GM21515 (cell line): Measurements from ENCODE around the gene MERTK.

ENCODE experiments used
- ATAC-seq: cut with Tn5 transposase; IDR thresholded peaks from one replicate; pipeline ENCODE4 v1.9.1; 2021; ENCODE audit not compliant: unreplicated experiment

The MERTK gene

GRCh38 chr2:111975053-111975552 is 76.7 kb downstream of the MERTK start:
- ATAC-seq = no peak

DNA sequence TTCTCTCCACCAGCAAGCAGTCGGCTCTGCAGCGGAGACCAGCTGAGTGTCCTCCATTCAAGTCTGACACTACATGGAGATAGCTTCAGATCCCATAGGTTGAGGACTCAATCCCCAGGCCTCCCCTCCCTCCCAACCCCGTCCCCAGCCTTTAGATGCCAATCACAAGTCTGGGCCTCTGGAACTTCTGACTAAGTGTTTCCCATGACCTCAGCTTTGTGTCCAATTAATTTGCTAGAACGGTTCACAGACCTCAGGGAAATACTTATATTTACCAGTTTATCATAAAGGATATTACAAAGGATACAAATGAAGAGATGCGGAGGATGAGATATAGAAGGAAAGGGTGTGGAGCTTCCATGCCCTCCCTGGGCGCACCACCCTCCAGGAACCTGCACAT is 77.4 kb downstream of the MERTK start:
- ATAC-seq = no peak

- ATAC-seq = no peak
Measured at GRCh38 chr2:111977240-111977639, 78.8 kb downstream of the MERTK start.

GRCh38 chr2:111978452-111979170 is 80.2 kb downstream of the MERTK start:
- no peak for ATAC-seq

DNA sequence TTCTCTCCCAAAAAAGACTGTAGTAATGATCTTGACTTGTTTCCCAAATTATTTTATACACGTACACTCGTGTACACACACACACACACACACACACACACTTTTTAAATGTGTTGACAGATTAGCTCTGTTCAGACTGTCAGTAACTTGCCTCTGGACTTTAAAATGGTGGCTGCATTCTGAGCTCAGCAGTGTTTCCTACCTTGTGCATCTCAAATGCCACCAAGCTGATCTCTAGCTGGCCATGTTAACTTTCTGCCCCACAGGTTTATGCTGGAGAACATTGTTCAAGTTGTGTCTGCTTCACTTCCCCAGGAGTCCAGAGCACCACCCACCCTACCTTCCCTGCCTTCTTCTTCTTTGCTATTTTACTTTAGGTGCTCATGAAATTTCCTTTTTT is 83.3 kb downstream of the MERTK start:
- no peak for ATAC-seq

DNA sequence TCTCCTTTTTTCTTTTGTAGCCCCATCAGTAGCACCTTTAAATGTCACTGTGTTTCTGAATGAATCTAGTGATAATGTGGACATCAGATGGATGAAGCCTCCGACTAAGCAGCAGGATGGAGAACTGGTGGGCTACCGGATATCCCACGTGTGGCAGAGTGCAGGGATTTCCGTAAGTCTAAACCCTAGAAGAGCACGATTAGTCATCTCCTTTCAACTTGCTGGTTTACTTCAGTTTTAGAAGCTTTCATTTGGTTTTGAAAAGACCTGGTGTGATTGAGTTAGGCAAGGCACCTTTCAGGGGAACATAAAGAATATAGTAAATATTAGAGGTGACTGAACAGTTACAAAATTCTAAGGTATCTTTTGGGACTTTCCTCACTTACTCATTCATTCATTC is 84.4 kb downstream of the MERTK start:
- ATAC-seq = no peak

- no peak for ATAC-seq
Measured at GRCh38 chr2:111983478-111984212, 85.2 kb downstream of the MERTK start.

DNA sequence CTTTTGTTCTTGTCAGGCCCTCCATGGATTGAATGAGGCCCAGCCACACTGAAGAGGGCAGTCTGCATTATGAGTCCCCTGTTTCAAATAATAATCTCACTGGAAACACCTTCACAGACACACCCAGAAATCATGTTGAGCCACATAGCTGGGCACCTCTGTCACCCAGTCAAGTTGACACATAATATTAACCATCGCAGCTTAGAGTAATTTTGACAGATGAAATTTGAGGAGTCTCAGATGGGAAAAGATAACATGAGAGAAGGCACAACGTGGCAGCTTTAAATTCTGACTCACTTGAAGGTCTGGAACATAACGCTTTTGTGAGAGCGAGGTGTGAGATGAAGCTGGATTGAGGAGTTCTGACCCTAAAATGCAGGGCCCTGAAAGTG is 85.8 kb downstream of the MERTK start:
- no peak for ATAC-seq

DNA sequence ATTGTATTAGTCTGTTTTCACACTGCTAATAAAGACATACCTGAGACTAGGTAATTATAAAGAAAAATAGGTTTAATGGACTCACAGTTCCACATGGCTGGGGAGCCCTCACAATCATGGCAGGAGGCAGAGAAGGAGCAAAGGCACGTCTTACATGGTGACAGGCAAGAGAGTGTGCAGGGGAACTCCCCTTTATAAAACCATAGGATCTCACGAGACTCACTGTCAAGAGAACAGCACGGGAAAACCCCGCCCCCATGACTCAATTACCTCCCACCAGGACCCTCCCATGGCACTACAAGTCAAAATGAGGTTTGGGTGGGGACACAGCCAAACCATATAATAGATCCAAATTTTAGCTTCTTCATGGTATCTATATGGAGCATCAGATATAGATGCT is 87.1 kb downstream of the MERTK start:
- no peak for ATAC-seq

GRCh38 chr2:111986116-111986900 is 87.9 kb downstream of the MERTK start:
- no peak for ATAC-seq

DNA sequence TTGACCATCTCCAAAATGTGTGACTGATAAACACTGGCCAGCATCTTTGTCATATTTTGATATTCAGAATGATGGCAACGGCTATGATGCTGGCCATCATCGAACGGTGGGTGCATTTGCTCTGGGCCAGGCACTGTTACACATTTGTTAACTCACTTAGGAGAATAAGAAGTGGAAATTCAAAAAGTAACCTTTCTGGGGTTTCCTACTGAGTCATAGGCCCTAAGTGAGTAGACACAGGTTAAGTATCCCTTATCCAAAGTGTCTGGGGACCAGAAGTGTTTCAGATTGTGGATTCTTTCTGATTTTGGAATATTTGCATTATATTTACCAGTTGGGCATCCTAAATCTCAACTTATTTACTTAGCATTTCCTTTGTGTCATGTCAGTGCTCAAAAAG is 92.0 kb downstream of the MERTK start:
- no peak for ATAC-seq

GRCh38 chr2:111990856-111991255 is 92.4 kb downstream of the MERTK start:
- no peak for ATAC-seq

DNA sequence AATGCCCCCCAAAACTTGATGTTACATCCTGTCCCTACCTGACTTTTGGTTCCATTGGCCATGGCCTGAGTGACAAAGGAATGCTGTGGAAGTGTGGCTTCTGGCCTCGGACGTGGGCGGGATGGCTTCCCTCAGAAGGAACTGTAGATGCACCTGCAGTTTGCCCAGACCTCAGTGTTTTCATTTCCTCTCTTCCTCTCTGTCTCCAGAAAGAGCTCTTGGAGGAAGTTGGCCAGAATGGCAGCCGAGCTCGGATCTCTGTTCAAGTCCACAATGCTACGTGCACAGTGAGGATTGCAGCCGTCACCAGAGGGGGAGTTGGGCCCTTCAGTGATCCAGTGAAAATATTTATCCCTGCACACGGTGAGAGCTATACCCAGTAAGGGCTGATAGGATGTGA is 95.6 kb downstream of the MERTK start:
- no peak for ATAC-seq

DNA sequence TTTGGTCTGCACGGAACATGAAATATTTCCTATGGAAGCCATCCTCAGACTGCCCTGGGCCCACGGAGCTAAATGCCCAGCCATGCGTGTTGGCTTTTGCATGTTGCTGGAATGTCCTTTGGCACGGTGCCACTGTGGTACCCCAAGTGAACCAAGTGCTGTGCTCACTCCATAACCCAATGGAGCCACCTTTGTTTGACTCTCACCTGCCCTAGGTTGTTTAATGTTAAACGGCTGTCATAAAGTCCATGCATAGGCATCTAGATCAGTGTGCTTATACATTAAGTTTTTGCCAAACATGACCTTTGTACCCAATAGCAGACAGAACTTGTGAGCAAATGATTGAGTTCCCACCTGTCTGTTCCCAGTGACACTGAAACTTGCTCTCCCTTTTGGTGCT is 96.7 kb downstream of the MERTK start:
- no peak for ATAC-seq

GRCh38 chr2:111999809-112000208 is 101.4 kb downstream of the MERTK start:
- ATAC-seq = no peak

DNA sequence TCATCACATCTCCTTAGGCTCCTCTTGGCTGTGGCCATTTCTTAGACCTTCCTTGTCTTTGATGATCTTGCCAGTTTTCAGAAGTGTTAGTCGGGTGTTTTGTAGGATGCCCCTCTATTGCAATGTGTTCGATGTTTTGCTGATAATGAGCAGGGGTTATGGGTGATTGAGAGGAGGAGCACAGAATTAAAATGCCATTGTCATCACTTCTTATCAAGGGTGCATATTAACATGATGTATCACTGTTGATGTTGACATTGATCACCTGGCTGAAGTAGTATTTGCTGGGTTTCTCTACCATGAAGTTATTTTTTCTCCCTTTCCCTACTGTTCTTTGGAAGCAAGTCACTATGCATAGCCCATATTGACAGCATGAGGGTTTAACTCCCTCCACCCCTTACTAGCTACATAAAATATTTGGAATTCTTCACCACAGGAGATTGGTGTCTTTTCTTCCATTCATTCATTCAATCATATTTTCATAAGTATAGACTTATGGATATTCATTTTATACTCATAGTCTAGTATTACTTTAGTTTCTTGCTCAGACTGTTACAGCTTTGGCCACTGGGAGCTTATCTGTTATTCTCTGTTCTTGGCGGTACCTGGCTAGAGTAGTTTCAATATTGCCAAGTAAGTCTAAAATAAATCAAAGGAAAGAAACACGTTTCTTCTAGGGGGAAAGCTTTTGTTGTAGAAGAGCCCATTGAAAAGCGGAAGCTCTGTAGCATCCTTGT is 102.2 kb downstream of the MERTK start:
- no peak for ATAC-seq

DNA sequence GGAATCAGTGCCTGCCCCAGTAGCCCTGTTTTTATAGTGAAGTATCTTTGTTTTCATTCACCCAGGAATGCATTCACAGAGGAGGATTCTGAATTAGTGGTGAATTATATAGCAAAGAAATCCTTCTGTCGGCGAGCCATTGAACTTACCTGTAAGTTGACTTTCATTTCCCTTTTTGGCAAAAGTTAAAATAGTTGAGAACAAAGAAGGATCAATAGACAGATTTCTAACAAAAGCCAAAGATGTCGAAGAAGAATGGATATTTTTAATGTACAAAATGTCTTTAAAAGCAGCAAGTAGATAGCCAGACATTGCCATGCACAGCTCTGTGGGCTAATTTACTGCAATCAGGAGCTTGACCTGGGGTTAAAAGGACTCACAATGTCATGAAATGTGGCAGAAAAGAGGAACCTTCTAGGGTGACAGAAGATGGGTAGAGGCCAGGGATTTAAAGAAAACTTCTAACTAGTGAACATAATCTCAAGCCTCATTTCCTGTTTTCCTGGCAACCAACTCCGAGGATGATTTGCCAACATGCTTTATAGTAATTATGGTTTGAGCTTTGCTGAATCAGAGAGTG is 102.8 kb downstream of the MERTK start:
- no peak for ATAC-seq

- no peak for ATAC-seq
Measured at GRCh38 chr2:112001942-112002341, 103.5 kb downstream of the MERTK start.

DNA sequence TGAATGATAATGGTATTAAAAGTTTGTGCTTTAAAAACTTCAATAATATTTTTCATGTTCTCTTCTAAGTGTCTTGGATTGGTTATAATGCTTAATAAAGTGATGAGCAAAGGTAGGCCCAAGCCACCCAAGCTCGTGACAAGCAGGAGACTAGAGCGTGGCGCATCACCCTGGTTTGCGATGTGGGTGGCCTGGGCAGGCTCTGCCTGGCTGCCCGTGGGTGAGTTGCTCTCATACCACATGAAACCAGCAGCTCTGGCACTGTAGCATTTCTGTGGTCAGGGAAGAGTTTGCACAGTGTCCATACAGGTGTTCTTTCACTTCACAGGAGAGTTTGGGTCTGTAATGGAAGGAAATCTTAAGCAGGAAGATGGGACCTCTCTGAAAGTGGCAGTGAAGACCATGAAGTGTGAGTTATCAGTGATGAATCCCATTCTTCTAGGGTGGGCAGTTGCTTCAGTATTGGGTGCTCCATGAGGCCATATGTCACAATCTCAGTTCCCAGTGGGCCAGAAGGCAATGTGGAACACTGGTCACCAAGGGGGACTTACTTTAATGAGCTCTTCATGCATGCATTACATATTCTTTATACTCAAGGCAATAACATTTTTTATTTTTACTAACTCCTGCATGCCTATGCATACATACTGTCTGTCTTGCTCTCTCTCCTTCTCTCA is 105.3 kb downstream of the MERTK start:
- peak; percentile 9 for ATAC-seq

- ATAC-seq = peak; percentile 49
Measured at GRCh38 chr2:112004253-112004645, 105.8 kb downstream of the MERTK start.
